Measurements from ENCODE around the gene ZNF865. TPM values are rescaled to one million over a fixed set of nuclear protein-coding genes. Genes with fewer than 3 reads are reported as not detected.
"Not testable (repeated sequence)": the region's sequence is repeated elsewhere in the genome, so short reads cannot be mapped to it uniquely, and the experiment has no call there.

The ZNF865 gene
- 0.44 and 0.79 TPM in 2 replicates for total RNA-seq

DNA sequence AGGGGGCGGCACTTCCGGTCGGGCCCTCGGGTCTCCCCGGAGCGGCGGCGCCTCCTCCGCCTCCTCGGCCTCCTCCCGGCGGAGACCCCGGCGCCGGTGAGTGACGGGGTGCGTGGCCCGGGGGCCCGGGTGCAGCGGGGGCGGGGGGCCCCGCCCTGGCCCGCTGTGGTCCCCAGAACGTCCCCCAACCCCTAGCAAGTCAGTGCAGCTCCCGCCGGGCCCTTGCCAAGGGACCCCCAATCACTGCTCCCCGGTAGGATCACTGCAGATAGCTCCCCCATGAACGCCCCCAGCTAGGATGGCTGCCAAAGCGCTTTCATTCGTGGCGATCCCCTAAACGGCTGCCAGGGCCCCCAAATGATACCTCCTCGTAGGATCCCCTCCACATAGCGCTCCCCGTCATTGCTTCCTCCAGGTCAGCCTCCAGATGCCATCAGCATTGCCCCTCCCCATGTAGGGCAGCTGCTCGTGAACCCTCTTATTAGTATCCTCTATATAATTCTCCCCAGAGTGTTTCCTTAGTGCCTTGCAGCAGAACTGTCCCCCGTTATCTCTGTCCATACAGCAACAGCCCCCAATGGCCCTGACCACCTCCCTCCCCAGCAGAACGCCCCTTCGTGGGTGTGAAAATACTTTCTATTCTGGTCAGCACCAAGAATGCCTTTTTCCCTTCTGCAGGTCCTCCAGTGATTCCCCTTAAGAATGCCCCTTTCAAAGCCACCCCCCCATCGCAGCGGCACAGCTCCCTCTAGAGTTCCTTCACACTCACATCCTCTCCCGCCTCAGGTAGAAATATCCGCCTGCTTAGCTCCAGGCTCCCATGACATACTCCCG, at the start of gene ZNF865:
ZNF865 (plus strand) TSS at position 11 of the 834 bp plus-strand sequence. CDS start 7,972 bp downstream, outside the sequence.
- peak; percentile 81 to 89 for DNase-seq (ENCODE audit: low read depth in 2 of 2)

DNA sequence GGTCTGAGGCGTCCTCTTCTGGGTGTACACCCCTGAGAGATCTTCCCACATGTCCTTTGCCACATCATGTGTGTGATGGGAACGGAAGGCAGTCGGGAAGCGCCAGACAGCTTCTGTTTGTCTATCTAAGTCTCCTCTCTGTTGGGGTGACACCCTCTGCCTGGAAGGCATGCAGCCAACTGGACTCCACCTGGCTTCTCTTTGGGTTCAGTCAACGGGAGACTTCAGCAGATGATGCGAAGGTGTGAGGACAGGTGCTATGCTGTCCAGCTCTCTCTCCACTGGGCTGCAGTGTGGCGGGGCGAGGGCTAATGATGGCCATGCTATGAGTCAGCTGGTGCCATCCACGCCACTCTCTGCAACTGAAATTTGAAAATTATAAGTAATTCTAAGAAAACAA, 45.8 kb upstream of the ZNF865 start:
- DNase-seq (ENCODE audit: low read depth in 2 of 2): no peak

DNA sequence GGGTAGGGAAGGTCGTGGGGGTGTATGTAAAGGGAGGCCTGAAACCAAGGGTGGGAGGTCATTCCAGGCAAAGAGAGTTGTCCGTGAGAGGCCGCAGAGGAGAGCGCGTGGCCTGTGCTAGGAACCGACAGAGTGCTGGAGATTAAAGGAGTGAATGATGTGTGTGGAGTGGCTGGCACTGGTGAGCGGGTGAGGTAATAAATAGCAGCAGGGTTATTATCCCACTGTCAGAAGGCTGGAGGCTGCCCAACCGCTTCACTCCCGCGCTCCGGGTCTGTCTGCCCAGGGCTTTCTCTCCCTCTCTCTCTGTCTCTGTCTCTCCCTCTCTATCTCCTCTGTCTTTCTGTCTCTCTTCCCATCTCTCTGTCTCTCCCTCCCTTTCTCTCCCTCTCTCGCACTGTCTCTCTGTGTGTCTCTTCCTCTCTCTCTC, 42.2 kb upstream of the ZNF865 start:
- no peak for DNase-seq (ENCODE audit: low read depth in 2 of 2)

DNA sequence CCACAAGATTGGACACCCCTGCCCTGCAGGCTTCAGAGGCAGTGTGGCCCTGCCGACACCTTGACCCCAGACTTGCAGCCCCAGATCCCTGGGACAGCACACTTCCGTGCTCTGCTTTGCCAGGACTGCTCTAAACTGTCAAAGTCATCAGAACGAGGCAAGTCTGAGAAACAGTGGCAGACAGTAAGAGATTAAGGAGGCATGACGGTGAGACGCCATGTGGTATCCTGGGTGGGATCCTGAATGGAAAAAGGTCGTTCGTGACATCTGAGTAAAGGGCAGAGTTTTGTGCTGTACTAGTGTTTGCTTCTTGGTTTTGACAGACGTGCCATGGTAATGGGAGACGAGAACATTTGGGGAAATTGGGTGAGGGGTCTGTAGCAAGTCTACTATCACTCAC, 38.6 kb upstream of the ZNF865 start:
- DNase-seq (ENCODE audit: low read depth in 2 of 2): no peak

DNA sequence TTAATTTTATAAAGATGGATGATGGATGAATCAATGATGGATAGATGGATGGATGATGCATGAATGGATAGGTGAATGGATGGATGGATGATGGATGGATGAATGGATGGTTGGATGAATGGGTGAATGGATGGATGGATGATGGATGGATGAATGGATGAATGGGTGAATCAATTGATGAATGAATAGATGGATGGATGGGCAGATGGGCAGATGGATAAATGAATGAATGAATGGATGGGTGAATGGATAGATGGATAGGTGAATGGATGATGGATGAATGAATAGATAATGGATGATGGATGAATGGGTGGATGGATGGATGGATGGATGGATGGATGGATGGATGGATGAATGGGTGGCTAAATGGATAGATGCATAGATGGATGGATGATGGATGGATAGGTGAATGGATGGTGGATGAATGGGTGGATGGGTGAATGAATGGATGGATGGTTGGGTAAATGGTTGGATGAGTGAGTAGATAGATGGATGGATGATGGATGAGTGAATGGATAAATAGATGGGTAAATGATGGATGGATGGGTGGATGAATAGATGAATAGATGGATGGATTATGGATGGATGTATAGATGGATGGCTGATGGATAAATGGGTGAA, 37.6 kb upstream of the ZNF865 start:
- no peak for DNase-seq (ENCODE audit: low read depth in 2 of 2)

DNA sequence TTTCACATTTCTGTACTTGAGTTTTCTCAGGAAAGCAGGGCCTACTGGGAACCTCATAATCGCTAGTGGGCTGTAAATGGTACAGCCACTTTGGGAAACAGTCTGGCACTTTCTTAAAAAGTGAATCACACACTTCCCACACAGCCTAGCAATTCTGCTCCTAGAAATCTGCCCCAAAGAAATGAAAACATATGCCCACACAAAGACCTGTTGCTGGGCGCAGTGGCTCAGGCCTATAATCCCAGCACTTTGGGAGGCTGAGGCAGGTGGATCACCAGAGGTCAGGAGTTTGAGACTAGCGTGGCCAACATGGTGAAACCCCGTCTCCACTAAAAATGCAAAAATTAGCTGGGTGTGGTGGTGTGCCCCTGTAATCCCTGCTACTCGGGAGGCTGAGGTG, 36.0 kb upstream of the ZNF865 start:
- DNase-seq (ENCODE audit: low read depth in 2 of 2): not testable (repeated sequence)

DNA sequence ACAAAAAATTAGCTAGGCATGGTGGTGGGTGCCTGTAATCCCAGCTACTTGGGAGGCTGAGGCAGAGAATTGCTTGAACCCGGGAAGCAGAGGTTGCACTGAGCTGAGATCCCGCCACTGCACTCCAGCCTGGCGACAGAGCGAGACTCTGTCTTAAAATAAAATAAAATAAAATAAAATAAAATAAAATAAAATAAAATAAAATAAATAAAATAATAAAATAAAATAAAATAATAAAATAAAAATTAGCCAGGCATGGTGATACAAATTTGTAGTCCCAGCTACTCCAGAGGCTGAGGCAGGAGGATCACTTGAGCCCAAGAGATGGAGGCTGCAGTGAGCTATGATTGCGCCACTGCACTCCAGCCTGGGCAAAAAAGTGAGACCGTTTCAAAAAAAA, 31.5 kb upstream of the ZNF865 start:
- not testable (repeated sequence) for DNase-seq (ENCODE audit: low read depth in 2 of 2)

DNA sequence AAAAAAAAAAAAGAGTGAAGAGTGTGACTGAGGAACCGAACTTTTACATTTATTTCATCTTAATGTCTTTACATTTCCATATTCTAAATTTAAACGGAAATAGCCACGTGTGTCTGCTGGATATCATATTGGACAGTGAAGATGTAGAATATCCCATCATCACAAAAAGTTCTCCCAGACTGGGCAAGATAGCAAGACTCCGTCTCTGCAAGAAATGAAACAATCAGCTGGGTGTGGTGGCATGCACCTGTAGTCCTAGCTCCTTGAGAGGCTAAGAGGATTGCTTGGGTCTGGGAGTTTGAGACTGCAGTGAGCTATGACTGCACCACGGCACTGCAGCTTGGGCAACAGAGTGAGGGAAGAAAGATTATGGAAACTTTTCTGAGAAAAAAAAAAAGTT, 28.7 kb upstream of the ZNF865 start:
- no peak for DNase-seq (ENCODE audit: low read depth in 2 of 2)

DNA sequence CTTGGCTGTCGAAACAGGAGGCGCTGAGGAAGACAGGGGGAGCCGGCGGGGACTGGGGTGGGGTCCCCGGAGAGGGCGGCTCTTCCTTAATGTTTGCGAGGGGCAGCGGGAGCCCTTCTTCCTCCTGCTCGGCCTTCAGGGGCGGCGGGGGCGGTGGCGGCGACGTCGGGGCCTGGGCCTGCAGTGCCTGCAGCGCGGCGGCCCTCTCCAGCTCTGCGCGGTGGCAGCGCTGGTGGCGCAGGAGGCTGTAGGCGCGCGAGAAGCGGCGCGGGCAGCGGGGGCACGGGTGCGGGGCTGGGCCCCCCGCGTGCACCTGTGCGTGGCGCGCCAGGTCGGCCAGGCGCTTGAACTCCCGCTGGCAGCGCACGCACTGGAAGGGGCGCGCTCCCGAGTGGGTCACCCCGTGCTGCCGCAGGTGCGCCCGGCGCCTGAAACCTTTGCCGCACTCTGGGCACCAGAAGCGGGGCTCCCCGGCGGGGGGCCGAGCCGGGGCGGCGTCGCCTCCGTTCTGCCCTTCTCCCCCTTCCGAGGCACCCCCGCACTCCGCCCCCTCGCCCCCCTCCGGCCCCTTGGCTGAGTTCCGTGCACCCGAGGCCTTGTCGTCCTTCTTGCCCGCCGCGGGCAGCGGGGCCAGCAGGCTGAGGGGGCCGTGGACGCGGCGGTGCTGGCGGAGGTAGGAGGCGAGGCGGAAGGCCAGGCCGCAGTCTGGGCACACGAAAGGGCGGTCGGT, 27.3 kb upstream of the ZNF865 start:
- DNase-seq (ENCODE audit: low read depth in 2 of 2): no peak

DNA sequence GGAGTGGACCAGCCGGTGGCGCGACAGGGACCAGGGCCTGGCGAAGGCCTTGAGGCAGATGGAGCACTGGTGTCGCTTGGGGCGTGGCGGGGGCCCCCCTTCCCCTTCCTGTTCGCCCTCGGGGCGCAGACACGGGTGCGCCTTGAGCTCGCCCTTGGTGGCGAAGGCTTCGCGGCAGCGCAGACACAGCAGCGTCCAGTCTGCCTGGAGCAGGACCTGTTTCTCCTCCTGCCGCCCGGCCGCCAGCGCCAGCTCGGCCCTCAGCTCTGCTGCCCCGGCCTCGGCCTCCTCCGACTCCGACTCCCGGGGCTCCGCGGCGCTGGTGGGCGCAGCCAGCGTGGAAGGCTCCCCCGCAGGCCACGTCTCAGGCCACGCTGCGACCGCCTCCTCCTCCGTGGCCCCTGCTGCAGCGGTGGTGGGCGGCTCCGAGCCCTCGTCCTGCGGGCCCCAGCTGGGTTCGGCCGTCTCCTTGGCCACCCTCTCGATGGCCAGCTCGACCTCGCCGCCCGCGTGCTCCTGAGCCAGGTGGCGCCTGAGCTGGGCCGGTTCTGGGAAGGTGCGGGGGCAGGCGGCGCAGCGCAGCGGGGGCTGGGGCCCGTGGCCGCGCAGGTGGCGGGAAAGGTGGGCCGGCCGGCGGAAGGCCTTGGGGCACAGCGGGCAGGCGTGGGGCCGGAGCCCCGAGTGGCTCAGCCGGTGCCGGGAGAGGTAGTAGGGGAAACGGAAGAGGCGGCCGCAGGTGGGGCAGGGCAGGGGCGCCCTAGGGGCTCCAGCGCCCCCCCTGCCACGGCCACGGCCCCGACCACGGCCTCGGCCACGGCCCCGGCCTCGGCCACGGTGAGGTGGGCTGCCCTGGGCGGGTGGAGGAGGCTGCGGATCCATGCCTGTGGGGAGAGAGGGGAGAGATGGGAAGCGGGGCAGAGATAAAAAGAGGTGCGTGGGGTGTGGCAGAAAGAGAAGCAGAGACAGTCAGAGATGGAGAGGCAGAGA, 26.4 kb upstream of the ZNF865 start:
- DNase-seq (ENCODE audit: low read depth in 2 of 2): no peak

DNA sequence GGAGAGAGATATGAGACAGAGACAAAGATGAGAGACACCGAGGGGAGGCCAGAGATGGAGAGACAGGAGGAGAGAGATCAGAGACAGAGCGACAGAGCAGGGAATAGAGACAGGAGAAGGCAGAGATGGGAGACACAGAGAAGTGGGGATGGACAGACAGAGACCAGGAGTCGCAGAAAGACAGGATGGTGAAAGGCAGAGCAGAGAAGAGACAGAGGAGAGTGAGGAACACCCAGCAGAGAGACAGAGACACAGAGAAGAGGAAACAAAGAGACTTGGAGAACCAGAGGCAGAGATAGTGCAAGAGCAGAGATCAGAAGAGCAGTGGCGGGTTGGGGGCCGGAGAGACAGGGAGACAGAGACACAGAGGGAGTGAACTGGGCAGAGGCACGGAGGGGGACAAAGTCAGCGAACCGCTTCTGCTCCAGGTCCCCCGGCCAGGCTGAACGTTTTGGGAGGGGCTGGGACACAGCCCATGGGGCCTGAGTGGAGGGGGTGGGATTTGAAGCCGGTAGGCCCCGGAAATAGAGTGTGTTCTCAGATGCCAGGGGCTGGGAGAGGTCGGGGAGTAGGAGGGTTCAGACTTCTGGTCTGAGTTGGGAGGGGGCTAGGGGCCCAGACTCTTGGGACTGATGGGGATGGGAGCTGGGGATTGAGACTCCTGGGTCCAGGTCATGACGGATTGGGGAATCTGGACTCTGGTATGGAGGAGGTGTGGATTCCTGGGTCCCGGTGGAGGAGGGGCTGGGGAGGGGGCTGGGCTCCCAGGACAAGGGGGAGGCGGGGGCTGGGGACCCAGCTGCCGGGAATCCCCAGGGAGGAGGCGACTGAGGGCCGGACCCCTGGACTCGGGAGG, 25.5 kb upstream of the ZNF865 start:
- DNase-seq (ENCODE audit: low read depth in 2 of 2): peak in 1 of 2 donors; percentile 16

DNA sequence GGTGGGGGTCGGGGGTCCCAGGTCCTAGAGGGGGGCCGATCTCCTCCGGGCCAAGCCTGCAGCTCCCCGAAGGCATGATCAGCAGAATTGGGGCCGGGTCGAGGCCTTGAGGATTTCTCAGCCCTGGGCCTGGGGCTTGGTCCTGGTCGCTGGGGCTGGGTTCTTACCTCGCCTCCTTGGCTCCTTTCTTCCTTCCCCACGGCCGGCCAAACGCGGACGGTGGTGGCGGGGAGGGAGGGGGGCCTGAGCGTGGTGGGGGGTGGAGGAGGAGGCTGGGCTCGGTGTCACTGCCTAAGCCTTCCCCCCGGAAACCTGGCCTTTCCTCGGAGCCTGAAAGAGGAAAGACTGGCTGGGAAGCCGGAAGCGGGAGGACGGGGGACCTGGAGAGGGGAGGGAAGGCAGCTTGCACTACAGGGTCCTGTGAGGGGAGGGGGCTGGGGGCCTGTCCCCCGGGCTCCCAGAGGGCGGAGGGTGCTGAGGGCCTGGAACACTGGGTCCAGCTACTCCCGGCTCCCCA, 24.8 kb upstream of the ZNF865 start, which contains the start of gene ZNF579:
ZNF579 (minus strand) TSS at position 221 of the 517 bp plus-strand sequence. CDS start 1,209 bp downstream, outside the sequence.
- peak; percentile 89 to 90 for DNase-seq (ENCODE audit: low read depth in 2 of 2)

DNA sequence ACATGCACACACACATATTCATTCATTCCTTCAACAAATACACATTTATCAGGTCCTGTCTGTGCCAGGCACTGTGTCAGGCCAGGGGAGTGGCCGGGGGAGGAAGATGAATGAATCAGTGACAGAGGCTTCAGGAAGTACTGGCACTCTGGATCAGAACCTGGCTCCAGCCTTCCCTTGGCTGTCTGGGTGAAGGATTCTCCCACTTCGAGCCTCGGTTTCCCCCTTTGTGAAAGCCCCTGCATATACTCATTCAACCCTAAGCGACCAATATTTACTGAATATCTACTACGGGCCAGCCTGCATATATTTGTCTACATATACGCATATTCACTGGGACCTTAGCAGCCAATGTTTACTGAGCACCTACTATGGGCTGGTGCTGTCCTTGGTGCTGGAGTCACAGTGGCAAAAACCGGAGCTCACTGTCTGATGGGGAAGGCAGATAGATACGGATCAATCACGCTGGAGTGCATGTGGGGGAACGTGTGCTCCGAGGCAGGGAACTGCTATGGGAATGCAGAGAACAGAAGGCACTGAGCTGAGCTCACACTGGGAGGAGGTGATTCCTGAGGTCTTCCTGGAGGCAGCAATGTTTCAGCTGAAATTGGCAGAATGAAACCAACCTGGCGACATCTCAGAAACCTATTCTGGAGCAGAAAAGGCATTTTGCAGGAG, 24.2 kb upstream of the ZNF865 start:
- DNase-seq (ENCODE audit: low read depth in 2 of 2): peak in 1 of 2 donors; percentile 22

DNA sequence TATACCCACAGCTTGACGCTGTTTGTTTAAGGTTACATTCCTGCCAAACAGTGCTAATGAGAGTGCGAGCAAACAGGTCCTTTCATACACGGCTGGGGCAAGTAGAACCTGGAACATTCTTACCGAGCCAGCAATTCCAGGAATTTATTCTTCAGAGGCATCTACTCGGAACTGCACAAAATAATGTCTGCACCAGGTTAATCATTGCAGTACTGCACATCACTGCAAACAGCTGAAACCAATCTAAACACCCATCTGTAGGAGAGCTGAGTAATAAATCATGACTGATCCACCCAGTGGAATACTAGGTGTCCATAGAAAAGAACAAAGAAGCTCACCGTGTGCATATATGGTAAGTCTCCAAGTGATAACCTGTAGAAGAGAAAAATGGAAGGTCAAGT, 23.6 kb upstream of the ZNF865 start:
- DNase-seq (ENCODE audit: low read depth in 2 of 2): no peak

DNA sequence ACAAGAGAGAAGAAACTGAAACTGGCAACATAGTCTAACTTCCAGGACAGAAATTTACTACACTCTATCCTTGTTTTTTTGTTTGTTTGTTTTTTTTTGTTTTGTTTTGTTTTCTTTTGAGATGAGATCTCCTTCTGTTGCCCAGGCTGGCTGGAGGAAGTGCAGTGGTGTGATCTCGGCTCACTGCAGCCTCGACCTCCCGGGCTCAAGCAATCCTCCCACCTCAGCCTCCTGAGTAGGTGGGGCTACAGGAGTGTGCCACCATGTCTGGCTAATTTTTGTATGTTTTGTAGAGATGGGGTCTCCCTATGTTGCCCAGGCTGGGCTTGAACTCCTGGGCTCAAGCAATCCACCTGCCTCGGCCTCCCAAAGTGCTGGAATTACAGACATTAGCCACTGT, 23.2 kb upstream of the ZNF865 start:
- DNase-seq (ENCODE audit: low read depth in 2 of 2): not testable (repeated sequence)

DNA sequence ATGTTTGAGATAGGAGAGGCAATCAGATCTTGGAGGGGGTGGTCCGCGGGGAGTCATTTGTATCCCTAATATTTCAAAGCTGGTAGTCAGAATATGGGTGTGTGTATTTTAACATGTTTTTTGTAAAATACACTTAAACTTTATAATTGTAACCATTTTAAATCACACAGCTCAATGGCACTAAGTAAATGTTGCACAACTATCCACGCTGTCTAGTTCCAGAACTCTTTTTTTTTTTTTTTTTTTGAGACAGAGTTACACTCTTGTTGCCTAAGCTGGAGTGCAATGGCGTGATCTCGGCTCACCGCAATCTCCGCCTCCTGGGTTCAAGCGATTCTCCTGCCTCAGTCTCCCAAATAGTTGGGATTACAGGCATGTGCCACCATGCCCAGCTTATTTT, 21.6 kb upstream of the ZNF865 start:
- not testable (repeated sequence) for DNase-seq (ENCODE audit: low read depth in 2 of 2)

DNA sequence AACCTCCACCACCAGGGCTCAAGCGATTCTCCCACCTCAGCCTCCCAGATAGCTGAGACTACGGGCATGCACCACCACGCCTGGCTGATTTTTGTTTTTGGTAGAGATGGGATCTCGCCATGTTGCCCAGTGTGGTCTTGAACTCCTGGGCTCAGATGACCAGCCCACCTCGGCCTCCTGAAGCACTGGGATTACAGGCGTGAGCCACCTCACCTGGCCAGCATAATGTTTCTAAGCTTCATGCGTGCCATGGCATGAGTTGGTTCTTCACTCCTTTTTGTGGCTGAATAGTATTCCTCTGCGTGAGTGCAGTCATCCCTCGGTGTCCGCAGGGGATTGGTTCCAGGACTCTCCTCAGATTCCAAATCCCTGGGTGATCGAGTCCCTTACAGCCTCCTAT, 20.6 kb upstream of the ZNF865 start:
- no peak for DNase-seq (ENCODE audit: low read depth in 2 of 2)

DNA sequence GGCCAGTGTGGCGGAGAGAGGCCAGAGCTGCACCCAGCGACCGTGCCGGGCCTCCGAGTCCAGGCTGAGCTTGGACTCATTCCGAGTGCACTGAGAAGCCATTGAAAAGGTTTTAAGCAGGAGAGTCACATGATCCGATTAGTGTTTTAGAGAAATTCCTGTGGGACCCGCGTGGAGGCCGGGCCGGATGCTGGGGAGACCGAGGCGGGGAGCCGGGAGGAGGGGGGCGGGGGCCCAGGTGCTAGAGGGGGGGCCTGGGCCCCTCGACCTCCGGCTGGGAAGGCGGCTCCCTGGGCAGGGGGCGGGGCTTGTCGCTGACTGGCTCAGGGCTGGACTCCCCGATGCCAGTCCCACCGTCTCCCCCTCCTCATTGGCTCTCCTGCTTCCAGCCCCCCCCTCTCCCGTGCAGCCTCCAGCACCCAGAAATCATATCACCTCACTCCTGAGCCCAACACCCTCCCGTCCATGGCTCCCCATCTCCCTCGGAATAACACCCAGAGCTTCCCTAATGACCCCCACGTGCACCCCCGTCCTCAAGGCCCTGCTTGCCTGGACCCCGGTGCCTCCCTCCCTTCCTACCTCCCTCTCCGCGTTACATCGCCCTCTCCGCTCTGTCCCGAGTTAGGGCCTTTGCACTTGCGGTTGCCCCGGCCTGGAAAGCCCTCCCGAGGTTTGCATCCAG, 19.6 kb upstream of the ZNF865 start:
- DNase-seq (ENCODE audit: low read depth in 2 of 2): peak in 1 of 2 donors; percentile 54
